GM20431 (cell line): Measurements from ENCODE around the gene SV2A.
"Not testable (repeated sequence)": the region's sequence is repeated elsewhere in the genome, so short reads cannot be mapped to it uniquely, and the experiment has no call there.

Source experiments
- in situ Hi-C: fragments of 300-500 bp; cut with MseI, MboI; formaldehyde crosslinking; loops from one replicate; pipeline ENCODE4 v1.15.0; 2020; ENCODE audit warnings: low sequenced_read_pairs; ENCODE audit not compliant: unreplicated experiment

SV2A gene

GRCh38 chr1:149896575-149896974 is 21.1 kb downstream of the SV2A start:
- in situ Hi-C loops: no loop called here

DNA sequence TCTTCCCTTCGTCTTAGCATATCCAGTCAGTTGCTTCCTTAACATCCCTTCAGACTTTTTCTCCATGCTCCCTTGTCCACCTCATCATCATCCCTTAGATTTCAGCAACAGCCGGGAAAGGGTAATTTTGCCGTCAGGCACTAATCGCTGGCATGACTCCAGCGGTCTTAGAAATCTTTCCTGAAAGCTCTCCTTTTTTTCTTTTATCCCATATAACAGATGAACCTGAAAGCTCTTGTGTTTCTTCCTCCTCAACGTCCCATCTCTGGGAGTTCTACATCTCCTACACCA is 28.7 kb downstream of the SV2A start:
- in situ Hi-C loops: no loop called here

GRCh38 chr1:149888247-149888998 is 29.2 kb downstream of the SV2A start:
- in situ Hi-C loops: no loop called here

DNA sequence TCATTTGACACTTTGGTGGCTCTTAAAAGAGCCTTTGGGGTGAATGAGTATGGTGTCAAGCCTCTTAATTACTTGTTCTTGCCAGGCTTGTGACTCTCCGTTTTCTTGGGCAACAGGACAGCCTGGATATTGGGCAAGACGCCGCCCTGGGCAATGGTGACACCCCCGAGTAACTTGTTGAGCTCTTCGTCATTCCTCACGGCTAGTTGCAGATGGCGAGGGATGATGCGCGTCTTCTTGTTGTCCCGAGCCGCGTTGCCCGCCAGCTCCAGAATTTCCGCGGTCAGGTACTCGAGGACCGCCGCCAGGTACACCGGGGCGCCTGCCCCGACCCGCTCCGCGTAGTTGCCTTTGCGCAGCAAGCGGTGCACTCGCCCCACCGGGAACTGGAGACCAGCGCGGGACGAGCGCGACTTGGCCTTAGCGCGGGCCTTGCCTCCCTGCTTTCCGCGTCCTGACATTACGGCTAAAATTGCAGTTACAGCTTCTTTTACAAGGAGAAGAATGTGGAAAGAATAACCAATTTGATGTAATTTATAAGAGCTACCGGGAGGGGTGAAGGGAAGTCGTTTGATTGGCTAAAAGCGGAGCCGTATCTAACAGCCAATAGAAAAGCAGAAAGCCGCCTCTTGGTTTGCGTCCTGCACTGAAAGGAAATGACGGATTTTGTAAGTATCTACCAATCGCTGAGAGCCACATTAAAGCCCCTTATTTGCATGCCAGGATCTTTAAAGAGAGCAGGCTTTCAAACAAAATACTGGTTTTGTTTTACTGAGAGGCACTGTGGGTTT is 30.0 kb downstream of the SV2A start:
- in situ Hi-C loops: no loop called here

DNA sequence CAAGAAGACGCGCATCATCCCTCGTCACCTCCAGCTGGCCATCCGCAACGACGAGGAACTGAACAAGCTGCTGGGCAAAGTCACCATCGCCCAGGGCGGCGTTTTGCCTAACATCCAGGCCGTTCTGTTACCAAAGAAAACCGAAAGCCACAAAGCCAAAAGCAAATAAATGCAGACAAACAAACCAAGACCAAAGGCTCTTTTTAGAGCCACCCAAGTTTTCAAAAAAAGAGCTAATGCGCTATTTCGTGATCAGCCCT is 30.5 kb downstream of the SV2A start:
- in situ Hi-C loops: not testable (repeated sequence)

GRCh38 chr1:149886396-149887195 is 31.0 kb downstream of the SV2A start:
- in situ Hi-C loops: no loop called here

- in situ Hi-C loops: not testable (repeated sequence)
Observed at GRCh38 chr1:149886121-149886395, 31.6 kb downstream of the SV2A start.

DNA sequence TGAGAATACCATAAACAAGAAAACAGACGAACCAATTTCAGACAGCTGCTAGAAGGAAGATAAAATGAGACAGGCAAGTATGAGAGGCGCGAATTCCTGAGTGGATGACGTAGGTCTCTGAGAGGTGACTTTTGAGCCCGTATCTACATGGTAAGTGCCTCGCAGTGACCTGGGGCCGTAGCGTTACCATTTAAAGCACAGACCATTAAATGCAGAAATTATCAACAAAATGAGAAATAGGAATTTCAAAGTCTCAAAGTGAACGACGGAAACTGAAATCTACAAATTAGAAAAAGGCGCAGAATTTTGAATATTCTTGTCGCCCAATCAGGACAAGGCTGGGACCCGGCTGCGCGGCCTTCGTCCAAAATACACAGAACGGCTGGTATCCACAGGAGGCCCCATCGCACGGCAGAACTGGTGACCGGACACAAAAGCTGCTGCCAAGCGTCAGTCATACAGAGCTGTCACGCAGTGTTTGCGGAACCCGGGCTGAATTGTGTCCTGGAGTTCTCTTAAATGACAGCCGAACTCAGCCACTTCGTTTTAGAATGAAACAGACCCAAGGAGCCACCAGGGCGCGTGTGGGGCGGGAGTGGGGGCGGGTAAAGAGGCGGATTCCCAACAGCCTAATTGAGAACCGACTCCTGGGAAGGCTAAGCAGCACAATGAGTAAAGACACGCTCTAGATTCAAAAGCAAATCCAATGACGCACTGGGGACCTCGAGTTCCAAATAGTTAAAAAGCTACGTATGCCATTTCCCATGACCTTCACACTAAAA is 32.1 kb downstream of the SV2A start:
- in situ Hi-C loops: no loop called here

GRCh38 chr1:149884433-149885338 is 33.0 kb downstream of the SV2A start:
- in situ Hi-C loops: no loop called here

DNA sequence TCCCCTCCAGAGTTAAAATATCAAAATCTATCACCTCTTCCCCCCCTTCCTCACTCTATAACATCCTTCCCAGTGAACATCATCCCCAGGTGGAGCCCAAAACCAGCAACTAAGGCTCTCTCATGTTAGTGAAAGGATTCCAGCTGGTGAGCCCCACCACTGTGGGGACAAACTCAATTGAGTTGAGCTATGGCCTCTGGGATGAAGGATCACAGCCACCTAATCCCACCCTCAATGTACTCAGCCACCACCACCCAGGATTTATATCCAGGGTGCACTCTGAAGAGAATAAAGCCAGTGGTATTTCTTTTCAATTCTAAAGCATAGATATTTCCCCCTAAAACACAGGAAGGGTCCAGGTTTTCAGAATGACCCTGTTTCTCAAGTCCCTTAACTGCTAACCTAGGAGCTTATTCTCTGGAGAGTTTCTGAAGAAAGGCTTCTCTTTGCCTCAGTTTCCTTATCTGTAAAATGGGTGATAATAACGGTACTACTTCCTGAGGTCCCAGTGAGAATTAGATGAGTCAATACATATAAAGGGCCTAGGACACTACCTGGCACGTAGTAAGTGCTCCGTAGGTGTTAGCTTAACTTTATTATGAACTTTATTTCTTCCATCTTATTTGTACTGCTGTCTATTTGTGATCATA is 33.9 kb downstream of the SV2A start:
- in situ Hi-C loops: no loop called here

DNA sequence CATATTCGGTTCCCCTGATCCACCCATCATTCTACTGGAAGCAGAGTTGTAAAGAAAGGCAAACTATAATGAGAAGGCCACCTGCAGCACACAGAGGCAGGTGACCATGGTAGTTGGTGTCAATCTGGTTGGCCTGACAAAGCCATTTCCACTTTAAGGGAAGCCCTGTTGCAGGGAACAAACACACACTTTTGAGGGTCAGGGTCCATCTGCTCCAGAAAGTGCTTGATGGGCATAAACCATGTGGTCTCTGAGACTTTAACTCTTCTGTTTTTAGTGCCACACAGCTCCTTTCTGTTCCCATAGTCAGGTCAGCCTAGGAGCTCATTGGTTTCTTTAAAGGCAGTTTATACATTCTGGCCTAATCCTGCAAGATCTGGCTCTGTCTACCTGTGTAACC is 35.8 kb downstream of the SV2A start:
- in situ Hi-C loops: no loop called here

DNA sequence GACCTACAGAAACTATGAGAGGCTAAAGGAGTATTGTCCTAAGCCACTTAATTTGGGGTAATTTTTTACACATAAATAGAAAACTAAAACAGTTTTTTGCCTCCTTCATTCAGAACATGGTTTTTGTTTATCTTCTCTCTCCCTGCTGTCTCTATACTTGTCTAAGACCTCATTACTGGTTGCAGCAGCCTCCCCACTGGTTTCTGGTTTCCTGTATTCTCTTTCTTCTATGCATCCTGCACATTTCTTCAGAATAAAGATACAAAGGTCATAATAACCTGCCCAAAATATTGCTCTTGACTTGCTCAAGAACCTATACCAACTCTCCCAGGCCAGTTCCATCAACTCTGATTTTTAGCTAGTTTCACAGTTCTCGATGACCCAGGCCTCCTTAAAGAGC is 38.1 kb downstream of the SV2A start:
- in situ Hi-C loops: no loop called here

DNA sequence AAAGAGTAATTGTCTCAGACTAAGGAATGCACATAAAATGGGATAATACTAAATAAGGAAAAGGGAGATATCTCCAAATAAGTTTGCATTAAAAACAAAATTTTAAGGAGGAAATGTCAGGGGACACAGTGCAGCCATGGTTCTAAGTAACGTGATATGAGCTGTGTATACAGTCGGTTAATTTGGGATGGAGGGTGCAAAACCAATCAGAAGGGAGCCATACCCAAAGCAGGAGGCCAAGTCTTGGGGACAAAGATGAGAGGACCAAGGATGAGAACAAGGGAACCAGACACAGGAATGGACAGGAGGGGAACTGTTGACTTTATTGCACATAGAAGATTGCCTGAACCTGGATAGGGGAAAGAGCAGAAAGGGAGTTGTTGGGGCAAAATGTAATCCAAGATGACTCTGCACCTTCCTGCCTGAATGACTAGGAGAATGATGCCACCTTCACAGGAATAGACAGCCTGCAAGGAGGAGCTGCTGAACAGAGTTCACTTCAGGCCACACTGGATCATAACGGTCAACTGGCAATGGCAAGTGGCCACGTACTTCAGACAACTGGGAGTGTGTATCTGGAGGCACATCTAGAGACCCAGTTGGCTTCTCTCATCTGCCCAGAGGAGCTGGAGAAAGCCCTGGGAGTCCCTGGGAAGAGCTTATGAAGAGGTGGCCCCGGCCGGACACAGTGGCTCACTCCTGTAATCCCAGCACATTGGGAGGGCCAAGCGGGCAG is 40.3 kb downstream of the SV2A start:
- in situ Hi-C loops: no loop called here

GRCh38 chr1:149873060-149873459 is 44.6 kb downstream of the SV2A start:
- in situ Hi-C loops: not testable (repeated sequence)

- in situ Hi-C loops: not testable (repeated sequence)
Observed at GRCh38 chr1:149866887-149867286, 50.8 kb downstream of the SV2A start.

GRCh38 chr1:149861497-149862054 is 56.1 kb downstream of the SV2A start:
- in situ Hi-C loops: not testable (repeated sequence)

DNA sequence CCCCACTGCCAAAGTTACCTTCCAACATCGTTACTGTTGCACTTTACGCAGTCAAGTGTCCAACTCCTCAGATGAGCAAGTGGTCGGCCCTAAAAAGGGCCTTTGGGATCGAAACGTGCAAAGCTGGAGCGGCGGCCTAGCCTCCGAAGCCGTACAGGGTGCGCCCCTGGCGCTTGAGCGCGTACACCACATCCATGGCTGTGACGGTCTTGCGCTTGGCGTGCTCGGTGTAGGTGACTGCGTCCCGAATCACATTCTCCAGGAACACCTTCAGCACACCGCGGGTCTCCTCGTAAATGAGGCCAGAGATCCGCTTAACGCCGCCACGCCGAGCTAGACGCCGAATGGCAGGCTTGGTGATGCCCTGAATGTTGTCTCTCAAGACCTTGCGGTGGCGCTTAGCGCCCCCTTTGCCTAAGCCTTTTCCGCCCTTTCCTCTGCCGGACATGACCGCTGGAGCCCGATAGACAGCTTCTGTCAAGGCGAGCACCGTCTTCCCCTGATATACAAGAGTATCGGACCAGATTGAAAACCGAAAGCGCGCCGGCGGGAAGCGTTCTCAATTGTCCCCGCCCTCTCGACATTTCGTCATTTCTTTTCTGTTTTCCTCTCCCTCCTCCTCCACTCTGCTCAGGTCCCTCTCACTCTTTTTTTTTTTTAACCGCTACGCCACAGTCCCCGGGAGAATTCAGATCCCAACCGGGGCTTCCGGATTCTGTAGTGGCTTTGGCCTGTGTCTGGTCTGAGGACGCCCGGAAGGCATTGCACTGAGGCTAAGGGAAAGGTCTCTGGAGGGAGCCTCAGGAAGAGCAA is 56.8 kb downstream of the SV2A start:
- in situ Hi-C loops: not testable (repeated sequence)
